HG03159 (cell line): ENCODE data around the gene EIF1AX.

ENCODE experiments used
- ATAC-seq: cut with Tn5 transposase; IDR thresholded peaks from one replicate; pipeline ENCODE4 v1.9.1; 2021; ENCODE audit warnings: mild to moderate bottlenecking, moderate library complexity; ENCODE audit not compliant: unreplicated experiment

EIF1AX gene

GRCh38 chrX:20127440-20127839, 14.2 kb downstream of the EIF1AX start:
- peak; percentile 68 for ATAC-seq

- ATAC-seq: peak; percentile 60
These were observed 14.8 kb downstream of the EIF1AX start for GRCh38 chrX:20126833-20127232.

- ATAC-seq: no peak
These were observed 16.7 kb downstream of the EIF1AX start for GRCh38 chrX:20124964-20125363.

GRCh38 chrX:20118065-20118824, 23.4 kb downstream of the EIF1AX start:
- ATAC-seq: no peak

- ATAC-seq: no peak
These were observed 24.9 kb downstream of the EIF1AX start, which contains the start of gene MAP7D2 for GRCh38 chrX:20116577-20117240. TSS of gene MAP7D2 (minus strand) at chrX:20116907. CDS start at chrX:20116879, 28 bp downstream.

GRCh38 chrX:20116087-20116576, 25.5 kb downstream of the EIF1AX start:
- no peak for ATAC-seq

- no peak for ATAC-seq
These were observed 29.4 kb downstream of the EIF1AX start for GRCh38 chrX:20112022-20112774.

- ATAC-seq: no peak
These were observed 30.4 kb downstream of the EIF1AX start for GRCh38 chrX:20111271-20111670.

GRCh38 chrX:20101934-20102581, 39.6 kb downstream of the EIF1AX start:
- no peak for ATAC-seq

- ATAC-seq: no peak
These were observed 50.1 kb downstream of the EIF1AX start for GRCh38 chrX:20091499-20091898.

- no peak for ATAC-seq
These were observed 51.8 kb downstream of the EIF1AX start for GRCh38 chrX:20089845-20090244.

GRCh38 chrX:20080277-20080676, 61.4 kb downstream of the EIF1AX start:
- no peak for ATAC-seq
